ENCODE results near the gene DNTT.
"Not testable (repeated sequence)": the region's sequence is repeated elsewhere in the genome, so short reads cannot be mapped to it uniquely, and the experiment has no call there.

Gene DNTT

DNA sequence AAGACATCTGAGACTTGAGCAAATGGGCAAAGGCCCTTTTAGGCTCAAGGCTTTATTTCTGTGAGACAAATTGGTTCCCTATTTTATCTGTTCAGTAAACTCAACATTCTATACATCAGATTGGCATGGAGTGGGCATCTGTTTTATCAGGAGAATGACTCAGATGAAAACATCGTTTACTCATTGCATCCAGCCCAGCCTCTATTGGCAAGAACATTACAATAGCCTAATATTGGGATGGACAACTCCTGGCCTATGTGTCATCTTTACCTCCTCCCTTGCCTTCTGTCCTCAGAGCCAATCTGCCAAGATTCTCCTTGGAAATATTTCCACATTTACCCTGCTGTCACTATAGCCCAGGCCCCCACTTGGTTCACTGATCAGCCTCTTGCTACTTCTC lies 27.4 kb upstream of the DNTT start:
- DNase-seq = no peak

DNA sequence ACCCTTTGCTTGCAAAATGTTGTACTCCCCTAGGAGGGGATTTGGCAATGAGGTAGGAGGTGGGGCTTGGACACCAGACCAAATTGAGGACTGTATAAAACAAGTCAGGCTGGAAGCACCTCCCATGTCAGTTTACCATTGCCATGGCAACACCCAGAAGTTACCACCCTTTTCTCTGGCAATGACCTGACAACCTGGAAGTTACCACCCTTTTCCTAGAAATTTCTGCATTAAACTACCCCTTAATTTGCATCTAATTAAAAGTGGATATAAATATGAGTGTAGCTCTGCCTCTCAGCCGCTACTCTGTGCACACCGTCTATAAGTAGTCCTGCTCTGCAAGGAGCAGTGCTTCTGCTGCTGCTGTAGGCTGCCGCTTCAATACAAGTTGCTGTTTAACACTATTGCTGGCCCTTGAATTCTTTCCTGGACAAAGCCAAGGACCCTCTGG lies 25.0 kb upstream of the DNTT start:
- DNase-seq = no peak

DNA sequence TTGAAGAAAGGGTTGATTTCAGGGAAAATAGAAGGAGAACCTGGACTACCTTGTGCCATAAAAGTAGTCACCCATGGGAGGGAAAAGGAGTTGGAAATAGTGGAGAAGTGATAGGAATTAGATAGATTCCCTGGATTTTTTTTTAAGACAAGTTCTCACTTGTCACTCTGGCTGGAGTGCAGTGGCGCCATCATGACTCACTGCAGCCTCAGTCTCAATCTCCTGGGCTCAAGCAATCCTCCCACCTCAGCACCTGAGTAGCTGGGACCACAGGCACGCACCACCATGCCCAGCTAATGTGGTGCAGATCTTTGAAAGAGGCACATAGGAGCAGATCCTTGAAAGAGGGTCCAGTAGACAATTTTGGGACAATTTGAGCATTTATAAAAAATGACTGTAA lies 23.4 kb upstream of the DNTT start:
- no peak for DNase-seq

DNA sequence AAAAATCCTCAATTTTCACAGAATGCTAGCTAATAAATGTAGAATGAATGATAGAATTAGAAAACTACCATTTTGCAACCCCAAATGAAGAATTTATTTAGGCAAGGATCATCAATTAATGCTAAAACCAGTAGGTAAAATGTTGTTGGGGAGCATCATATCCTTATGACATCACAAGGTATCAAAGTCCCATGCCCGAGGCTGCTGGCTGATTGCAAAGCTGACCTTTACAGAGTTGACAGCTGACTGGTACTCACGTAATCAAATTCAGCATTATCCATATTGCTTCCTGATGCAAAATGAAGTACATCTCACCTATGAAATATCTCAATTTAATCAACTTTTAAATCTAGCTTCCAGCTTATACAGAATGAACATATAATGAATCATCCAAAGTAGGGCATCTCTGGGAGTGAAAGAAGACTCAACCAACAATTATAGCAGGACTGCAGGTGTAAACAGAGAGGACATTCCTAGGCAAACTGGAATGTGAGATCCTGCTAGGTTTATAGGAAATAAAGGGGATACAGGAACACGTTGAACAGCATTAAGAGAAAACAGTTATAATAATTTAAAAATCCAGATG lies 22.7 kb upstream of the DNTT start:
- no peak for DNase-seq

- DNase-seq = no peak
These were observed 20.9 kb upstream of the DNTT start for GRCh38 chr10:96283351-96283750.

DNA sequence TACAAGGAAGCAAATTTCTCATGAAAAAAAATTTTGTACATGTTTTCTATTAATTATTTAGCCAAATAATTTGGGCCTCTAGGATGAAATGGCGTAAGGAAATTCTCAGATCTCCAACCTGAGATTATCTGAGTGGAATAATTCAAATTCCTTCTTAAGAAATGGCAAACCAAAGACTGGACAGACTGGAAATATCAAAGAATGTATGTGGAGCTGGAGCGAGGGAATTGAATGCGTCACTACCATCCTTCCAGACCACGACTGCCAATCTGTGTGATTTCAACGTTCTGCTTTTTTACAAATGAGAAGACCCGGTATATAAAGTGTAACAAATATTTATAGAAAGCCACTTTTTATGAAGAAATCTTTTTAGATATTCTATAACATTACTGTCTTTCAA lies 20.5 kb upstream of the DNTT start:
- DNase-seq = no peak

GRCh38 chr10:96285331-96285752 lies 18.9 kb upstream of the DNTT start:
- DNase-seq = no peak

- no peak for DNase-seq
These were observed 16.7 kb upstream of the DNTT start for GRCh38 chr10:96287392-96288105.

GRCh38 chr10:96288151-96288621 lies 16.0 kb upstream of the DNTT start:
- DNase-seq = no peak

- DNase-seq = no peak
These were observed 14.9 kb upstream of the DNTT start for GRCh38 chr10:96289218-96289910.

GRCh38 chr10:96290368-96291133 lies 13.7 kb upstream of the DNTT start:
- DNase-seq = no peak

DNA sequence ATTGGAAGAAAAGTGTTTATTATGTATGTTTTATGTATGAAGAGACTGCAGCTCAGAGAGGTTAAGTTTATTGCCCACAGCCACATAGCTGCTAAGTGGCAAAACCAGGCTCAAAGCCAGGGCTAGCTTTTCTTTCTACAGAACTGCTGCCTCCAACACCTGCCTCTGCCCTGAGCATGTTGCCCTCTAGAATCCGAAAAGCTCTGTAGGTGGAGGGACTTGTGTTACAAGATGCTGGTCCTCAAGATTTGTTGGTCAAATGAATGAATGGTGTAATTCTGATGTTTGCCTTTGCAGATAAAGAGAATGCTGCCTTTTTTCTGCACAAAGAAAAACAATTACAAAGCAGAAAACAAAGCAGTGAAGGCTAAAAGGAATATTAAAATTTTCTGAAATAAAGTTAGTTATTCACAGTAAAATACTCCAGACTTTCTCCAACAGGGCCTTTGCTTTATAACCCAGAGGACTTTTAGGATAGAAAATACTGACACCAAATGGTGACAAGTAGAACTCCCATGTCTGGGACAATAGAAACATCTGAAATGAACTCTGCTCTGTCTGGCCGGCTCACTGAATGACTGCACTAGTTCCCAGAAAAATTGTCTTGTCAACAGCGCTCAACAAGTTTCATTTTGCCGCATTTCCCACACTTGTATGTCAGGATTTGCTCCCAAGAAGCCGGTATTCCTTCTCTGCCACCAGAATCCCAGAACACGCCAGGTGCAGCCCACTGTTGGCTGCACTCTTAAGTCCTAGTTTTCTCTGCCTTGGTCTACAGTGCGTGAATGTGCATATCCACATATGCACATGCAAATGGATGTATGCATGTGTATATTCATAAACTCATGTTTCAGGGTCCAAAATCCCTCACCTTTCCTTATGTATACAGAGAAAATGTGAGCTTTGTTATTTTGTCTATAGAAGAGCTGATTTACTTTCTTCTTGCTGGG lies 11.0 kb upstream of the DNTT start:
- DNase-seq = no peak

GRCh38 chr10:96295475-96295874 lies 8.8 kb upstream of the DNTT start:
- no peak for DNase-seq

DNA sequence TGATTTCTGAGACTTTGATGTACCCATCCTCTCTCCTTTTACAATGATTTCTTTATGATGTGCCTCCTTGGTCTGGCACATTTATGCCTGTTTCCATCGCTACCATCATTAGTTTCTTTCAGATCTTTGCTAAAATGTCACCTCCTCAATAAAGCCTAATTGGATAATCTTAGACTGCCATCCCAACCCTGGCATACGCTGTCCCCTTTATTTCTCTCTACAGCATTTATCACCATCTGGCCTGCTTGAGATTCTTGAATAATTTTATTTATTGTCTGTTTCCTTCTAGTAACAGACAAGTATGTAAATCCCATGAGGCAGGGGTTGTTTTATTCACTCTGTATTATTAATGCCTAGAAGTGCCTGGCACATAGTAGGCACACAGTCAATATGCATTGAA lies 6.7 kb upstream of the DNTT start:
- DNase-seq = no peak

DNA sequence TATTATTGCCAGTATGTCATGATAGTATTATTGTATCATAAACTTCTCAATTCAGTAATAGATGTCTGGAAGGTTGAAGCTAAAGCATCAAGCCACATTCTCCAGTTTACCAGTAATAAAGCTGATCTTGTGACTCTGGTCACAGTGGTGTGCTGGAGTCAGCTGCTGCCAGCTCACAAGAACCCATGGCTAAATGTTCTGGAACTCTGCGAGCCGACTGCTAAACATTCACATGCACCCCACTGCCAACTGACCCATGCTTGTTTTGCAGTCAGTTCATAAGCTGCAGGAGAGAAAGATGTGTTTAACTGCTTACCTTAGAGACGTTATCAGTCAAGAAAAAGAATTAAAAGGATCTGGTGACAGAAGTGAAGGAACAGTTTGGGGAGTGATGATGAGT lies 5.9 kb upstream of the DNTT start:
- DNase-seq = no peak

DNA sequence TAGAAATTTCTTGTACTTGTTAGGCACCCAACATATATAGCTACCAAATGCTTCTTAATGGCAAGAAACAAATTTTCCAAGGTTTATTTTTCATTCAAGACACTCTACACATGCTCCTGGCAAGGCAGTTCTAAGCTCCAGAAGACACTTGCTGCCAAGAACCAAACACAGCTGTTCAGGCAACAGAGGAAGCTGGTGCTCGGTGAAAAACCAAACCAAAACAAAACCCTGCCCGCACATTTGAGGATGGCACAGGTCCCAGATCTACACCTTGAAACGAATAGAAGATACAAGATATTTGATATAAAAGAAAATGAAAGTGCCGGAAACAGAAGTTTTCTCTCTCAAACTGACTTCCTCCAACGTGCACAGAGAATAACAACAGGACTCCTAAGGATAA lies 4.9 kb upstream of the DNTT start:
- peak in 1 of 2 experiments; percentile 5 for DNase-seq

GRCh38 chr10:96301616-96302015 lies 2.6 kb upstream of the DNTT start:
- no peak for DNase-seq

GRCh38 chr10:96305019-96305418 lies 785 bp downstream of the DNTT start:
- DNase-seq = no peak

DNA sequence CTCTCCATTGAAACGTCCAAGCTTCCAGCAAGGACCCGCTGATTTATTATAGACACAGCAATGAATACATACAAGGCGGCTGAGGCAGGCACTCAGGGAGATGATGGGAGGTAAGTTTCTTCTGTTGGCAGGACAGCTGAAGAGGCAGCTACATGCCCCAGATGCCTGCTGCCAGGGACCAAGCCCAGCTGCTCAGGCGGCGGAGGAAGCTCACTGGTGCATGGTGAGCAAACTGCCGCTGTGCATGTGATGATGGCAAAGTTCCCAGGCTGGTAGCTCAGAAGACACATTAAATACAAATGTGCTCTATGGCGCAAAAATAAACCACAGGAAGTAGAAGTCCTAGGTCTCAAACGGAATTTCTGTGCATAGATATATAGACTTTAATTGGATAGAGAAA lies 2.3 kb downstream of the DNTT start:
- DNase-seq = no peak

DNA sequence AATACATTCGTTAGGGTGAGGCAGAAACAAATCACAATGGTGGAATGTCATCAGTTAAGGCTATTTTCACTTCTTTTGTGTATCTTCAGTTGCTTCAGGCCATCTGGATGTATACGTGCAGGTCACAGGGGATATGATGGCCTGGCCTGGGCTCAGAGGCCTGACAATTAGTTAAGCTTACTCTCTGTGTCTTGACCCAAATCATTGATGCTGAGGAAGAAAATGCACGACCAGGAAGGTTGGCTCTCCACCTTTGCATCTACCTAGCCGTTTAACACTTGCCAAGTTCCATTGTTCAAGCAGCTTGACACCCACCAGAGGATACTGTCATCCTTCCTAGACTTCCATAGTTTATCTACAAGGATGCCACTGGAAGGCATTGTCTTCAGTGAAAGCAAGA lies 4.6 kb downstream of the DNTT start:
- not testable (repeated sequence) for DNase-seq

GRCh38 chr10:96309628-96310320 lies 5.5 kb downstream of the DNTT start:
- no peak for DNase-seq

GRCh38 chr10:96310321-96310669 lies 6.1 kb downstream of the DNTT start:
- no peak for DNase-seq

All from stimulated activated CD4-positive, alpha-beta T cell treated with anti-CD3 and anti-CD28 coated beads, Interleukin-4, amount 100 ng/mL, for 4 hours (primary cell).